ENCODE measurements around the gene GJD3. TPM values are rescaled to one million over a fixed set of nuclear protein-coding genes. Genes with fewer than 3 reads are reported as not detected.

GJD3 gene, protein sequence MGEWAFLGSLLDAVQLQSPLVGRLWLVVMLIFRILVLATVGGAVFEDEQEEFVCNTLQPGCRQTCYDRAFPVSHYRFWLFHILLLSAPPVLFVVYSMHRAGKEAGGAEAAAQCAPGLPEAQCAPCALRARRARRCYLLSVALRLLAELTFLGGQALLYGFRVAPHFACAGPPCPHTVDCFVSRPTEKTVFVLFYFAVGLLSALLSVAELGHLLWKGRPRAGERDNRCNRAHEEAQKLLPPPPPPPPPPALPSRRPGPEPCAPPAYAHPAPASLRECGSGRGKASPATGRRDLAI
- 0.49 and 5.2 TPM in 2 replicates for total RNA-seq

GRCh38 chr17:40364121-40364861, at the start of gene GJD3:
TSS of gene GJD3 (minus strand) at chr17:40364737. CDS start at chr17:40363815, 922 bp downstream.

Other genes with a start within 250 kb of the GJD3 start
- 32.4 and 34.4 TPM in 2 replicates for gene MSL1, start 242.8 kb downstream of the GJD3 start, total RNA-seq
- gene CASC3, start 224.2 kb downstream of the GJD3 start, total RNA-seq, result 24.2 and 26.6 TPM in 2 replicates
- 1.8 and 3.4 TPM in 2 replicates for gene RAPGEFL1, start 187.3 kb downstream of the GJD3 start, total RNA-seq
- 11.2 and 12.7 TPM in 2 replicates for gene WIPF2, start 145.4 kb downstream of the GJD3 start, total RNA-seq
- gene CDC6, start 76.9 kb downstream of the GJD3 start, total RNA-seq, result 2.5 and 26.9 TPM in 2 replicates
- 26.7 and 68.7 TPM in 2 replicates for gene RARA, start 55.6 kb downstream of the GJD3 start, total RNA-seq
- gene TOP2A, start 53.2 kb upstream of the GJD3 start, total RNA-seq, result 5.5 and 143 TPM in 2 replicates
- 313 and 804 TPM in 2 replicates for gene IGFBP4, start 78.7 kb upstream of the GJD3 start, total RNA-seq
- gene TNS4, start 136.9 kb upstream of the GJD3 start, total RNA-seq, result under 0.01 and 2.3 TPM in 2 replicates
- 0.13 TPM in 1 of 2 replicates, not detected in the other for gene CCR7, start 200.7 kb upstream of the GJD3 start, total RNA-seq

Measured in mesangial cell (primary cell).